Suprapubic skin (tissue), 4 donors: ENCODE results near the gene WRAP53. TPM values are rescaled to one million over a fixed set of nuclear protein-coding genes. Genes with fewer than 3 reads are reported as not detected.

Experiments used
- DNase-seq, 2 donors: peaks; one replicate each; pipeline ENCODE4 v3.0.0-alpha.2; 2019; ENCODE audit warnings: low spot score in 2 of 2
- H3K27ac ChIP-seq: fragments of 200-600 bp; sonication (generic); one replicate; pipeline ENCODE4 v1.5.1; 2019
- H3K27me3 ChIP-seq: fragments of 200-600 bp; sonication (generic); one replicate; pipeline ENCODE4 v1.5.1; 2019
- H3K36me3 ChIP-seq: fragments of 200-600 bp; sonication (generic); one replicate; pipeline ENCODE4 v1.5.1; 2019
- H3K4me1 ChIP-seq: fragments of 200-600 bp; sonication (generic); one replicate; pipeline ENCODE4 v1.5.1; 2019
- H3K4me3 ChIP-seq: fragments of 200-600 bp; sonication (generic); one replicate; pipeline ENCODE4 v1.5.1; 2019; ENCODE audit warnings: mild to moderate bottlenecking
- H3K9me3 ChIP-seq: fragments of 200-600 bp; sonication (generic); one replicate; pipeline ENCODE4 v1.5.1; 2019
- CTCF ChIP-seq, 2 donors: fragments of 200-600 bp in 1 of 2; fragments of 450-650 bp in 1 of 2; sonication (generic) in 1 of 2; IDR thresholded peaks; one replicate each; pipeline ENCODE4 v1.5.1; 2016 to 2019; ENCODE audit warnings: antibody characterized with exemption in 2 of 2, mild to moderate bottlenecking in 1 of 2, moderate library complexity in 1 of 2
- EP300 ChIP-seq: sonication (generic); formaldehyde crosslinking; IDR thresholded peaks from one replicate; pipeline ENCODE4 v1.6.1; 2017; ENCODE audit warnings: antibody characterized with exemption
- POLR2A ChIP-seq, 2 donors: fragments of 450-650 bp; IDR thresholded peaks; one replicate each; pipeline ENCODE4 v1.6.1; 2017; ENCODE audit warnings: antibody characterized with exemption in 2 of 2, mild to moderate bottlenecking in 2 of 2, moderate library complexity in 2 of 2
- POLR2AphosphoS5 ChIP-seq, 3 donors: sonication (generic); formaldehyde crosslinking; IDR thresholded peaks; one replicate each; pipeline ENCODE4 v1.6.1; 2017; ENCODE audit warnings: antibody characterized with exemption in 3 of 3
- WGBS: methylation state at CpG from one replicate; pipeline ENCODE4 v1.1.5; 2018; 5-methylcytosine and 5-hydroxymethylcytosine counted together
- total RNA-seq, 4 donors: library from RNA; depleted of rRNA; stranded (reverse); fragments of >200 nt; gene quantifications; one replicate each; pipeline ENCODE4 v1.1.0, GENCODE V29; 2016

The WRAP53 gene
- total RNA-seq, 4 donors from 2014 or later = 3.9 to 7.6 (median 5.5) TPM

GRCh38 chr17:7712111-7712771, 24.0 kb downstream of the WRAP53 start:
- peaks cover 55% of the 10 kb centered on the region for H3K27me3 ChIP-seq
- 16% methylated on average over 19 of the region's 19 CpGs for WGBS

DNA sequence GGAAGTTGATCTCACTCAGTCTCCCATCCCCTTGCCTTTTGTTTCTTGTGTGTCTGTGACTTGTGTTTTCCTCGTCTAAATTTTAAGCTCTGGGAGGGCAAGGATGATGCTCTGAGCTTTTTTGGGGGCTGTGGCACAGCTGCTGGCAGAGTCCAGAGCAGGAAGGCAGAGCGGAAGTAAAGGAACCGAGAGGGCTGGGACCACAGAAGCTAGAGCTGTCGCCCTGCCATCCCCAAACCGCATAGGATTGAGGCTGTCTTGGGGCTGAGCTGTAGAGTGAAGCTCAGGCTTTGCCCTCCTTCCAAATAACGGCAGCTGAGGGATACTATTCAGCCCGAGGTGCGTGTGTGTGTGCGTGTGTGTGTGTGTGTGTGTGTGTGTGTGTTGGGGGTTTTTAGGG, 25.5 kb downstream of the WRAP53 start:
- H3K4me3 ChIP-seq = no peak overlapping the region
- no peak overlapping the region for H3K27ac ChIP-seq
- H3K9me3 ChIP-seq = no peaks in the 10 kb centered on the region
- no peak for DNase-seq
- WGBS = 40% methylated on average over 9 of the region's 9 CpGs
- peaks cover 24% of the 10 kb centered on the region for H3K4me1 ChIP-seq
- no peak for TF ChIP-seq POLR2AphosphoS5 (IDR thresholded peaks at IDR 0.05)
- no peak for TF ChIP-seq POLR2A (IDR thresholded peaks at IDR 0.05)
- TF ChIP-seq EP300 = no peak
- TF ChIP-seq CTCF (IDR thresholded peaks at IDR 0.05) = no peak
- peaks cover 51% of the 10 kb centered on the region for H3K27me3 ChIP-seq
- no peaks in the 10 kb centered on the region for H3K36me3 ChIP-seq

More at GRCh38 chr17:7712111-7712771, 24.0 kb downstream of the WRAP53 start:
- no peak for TF ChIP-seq POLR2A (IDR thresholded peaks at IDR 0.05)
- no peaks in the 10 kb centered on the region for H3K9me3 ChIP-seq
- H3K4me3 ChIP-seq = no peak overlapping the region
- no peak for DNase-seq
- no peaks in the 10 kb centered on the region for H3K36me3 ChIP-seq
- H3K27ac ChIP-seq = no peak overlapping the region
- peaks cover 13% of the 10 kb centered on the region for H3K4me1 ChIP-seq

DNA sequence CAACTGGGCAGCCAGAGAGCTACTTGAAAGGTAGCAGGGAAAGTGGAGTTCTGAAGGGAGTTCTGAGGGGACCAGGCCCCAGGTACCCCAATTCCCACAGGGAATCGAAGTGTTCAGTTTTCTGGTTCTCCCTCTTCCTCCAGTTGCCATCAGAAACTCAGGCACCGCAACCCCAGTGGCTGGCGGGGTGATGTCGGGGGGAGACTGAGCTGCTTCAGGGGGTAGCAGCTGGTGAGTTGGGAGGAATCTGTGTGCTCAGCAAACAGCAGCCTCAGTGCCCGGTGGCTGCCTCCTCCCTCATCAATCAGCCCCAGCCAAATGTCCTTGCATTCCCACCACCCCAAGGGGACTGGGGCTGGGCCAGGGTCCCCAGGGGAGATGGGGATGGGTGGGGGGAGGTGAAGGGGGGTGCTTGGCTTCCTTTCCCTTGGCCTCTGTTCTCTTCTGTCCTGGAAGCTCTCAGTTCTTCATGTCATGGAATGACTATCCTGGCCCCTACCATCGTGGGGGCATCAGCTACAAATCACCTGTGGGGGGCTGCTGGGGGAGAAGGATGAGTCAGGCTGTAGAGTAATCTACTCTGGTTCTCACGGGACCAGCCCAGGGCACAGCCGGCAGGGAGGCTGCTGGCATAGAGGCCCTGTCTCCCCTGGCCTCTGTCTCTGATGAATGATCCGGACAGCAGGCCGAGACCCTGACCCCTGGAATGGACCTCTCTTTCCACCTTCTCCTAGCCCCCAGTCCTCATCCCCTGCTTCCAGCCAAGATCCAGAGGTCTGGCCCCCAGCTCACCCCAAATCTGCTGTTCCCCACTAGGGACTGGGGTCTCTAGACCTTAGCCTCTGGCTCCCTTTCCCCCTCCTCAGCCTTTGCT, 26.7 kb downstream of the WRAP53 start:
- H3K36me3 ChIP-seq = no peaks in the 10 kb centered on the region
- no peak overlapping the region for H3K27ac ChIP-seq
- no peak for DNase-seq
- H3K27me3 ChIP-seq = peaks cover 54% of the 10 kb centered on the region
- no peak overlapping the region for H3K4me3 ChIP-seq
- no peaks in the 10 kb centered on the region for H3K9me3 ChIP-seq
- 65% methylated on average over 6 of the region's 10 CpGs for WGBS
- no peak for TF ChIP-seq POLR2AphosphoS5 (IDR thresholded peaks at IDR 0.05)
- no peak for TF ChIP-seq POLR2A (IDR thresholded peaks at IDR 0.05)
- no peak for TF ChIP-seq CTCF (IDR thresholded peaks at IDR 0.05)
- TF ChIP-seq EP300 = no peak
- peaks cover 24% of the 10 kb centered on the region for H3K4me1 ChIP-seq

- peak overlapping the region; percentile 54 for H3K4me3 ChIP-seq
- H3K4me1 ChIP-seq = peaks cover 24% of the 10 kb centered on the region
- TF ChIP-seq POLR2A (IDR thresholded peaks at IDR 0.05) (no peak), CTCF (IDR thresholded peaks at IDR 0.05) (no peak), POLR2AphosphoS5 (IDR thresholded peaks at IDR 0.05) (no peak), EP300 (no peak)
- no peak overlapping the region for H3K27ac ChIP-seq
- no peak for DNase-seq
- no peaks in the 10 kb centered on the region for H3K9me3 ChIP-seq
- WGBS = 29% methylated on average over 20 of the region's 20 CpGs
- H3K36me3 ChIP-seq = no peaks in the 10 kb centered on the region
- peaks cover 52% of the 10 kb centered on the region for H3K27me3 ChIP-seq
Measured at GRCh38 chr17:7715936-7716886, 27.9 kb downstream of the WRAP53 start.

GRCh38 chr17:7716901-7717755, 28.9 kb downstream of the WRAP53 start, which contains the start of gene DNAH2:
TSS of gene DNAH2 (plus strand) at chr17:7717744. CDS start at chr17:7719735, 1,991 bp downstream.
- Histone ChIP-seq H3K27me3 (peaks cover 43% of the 10 kb centered on the region), H3K4me3 (peak within 1 kb of the TSS; percentile 54), H3K4me1 (peaks cover 24% of the 10 kb centered on the region), H3K36me3 (no peaks in the 10 kb centered on the region), H3K9me3 (no peaks in the 10 kb centered on the region), H3K27ac (no peak within 1 kb of the TSS)
- WGBS = 1% methylated on average over 30 of the region's 64 CpGs
- peak in 1 of 2 donors; percentile 80 for DNase-seq
- no peak for TF ChIP-seq POLR2A (IDR thresholded peaks at IDR 0.05)
- TF ChIP-seq CTCF (IDR thresholded peaks at IDR 0.05) = peak in 1 of 2 donors; percentile 43
- no peak for TF ChIP-seq EP300
- peak in 1 of 3 donors; percentile 43 for TF ChIP-seq POLR2AphosphoS5 (IDR thresholded peaks at IDR 0.05)
